NCI-H1436 (cell line): ENCODE data around the gene GTF2H2C.
"Not testable (repeated sequence)": the region's sequence is repeated elsewhere in the genome, so short reads cannot be mapped to it uniquely, and the experiment has no call there.

Experiments used
- DNase-seq: peaks from one replicate; lab custom pipeline; 2025; lab: John Stamatoyannopoulos, UW

The GTF2H2C gene

DNA sequence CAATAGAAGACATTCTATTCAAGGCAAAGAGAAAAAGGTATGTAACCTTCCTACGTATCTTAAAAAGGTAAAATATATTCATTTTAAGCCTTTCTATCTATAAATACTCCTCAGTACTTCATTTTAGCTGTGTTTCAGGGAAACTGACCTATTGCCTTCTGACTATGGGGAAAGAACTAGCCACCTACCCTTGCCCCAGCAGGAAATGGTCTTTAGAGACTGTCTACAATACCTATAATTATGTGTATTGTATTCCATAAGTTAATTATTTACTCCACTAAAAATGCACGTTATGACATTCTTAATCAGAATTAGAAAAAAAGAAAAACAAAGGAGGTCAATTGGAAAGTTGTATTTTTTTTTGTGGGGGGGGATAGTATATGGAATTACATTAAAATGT is 6.2 kb downstream of the GTF2H2C start:
- not testable (repeated sequence) for DNase-seq

DNA sequence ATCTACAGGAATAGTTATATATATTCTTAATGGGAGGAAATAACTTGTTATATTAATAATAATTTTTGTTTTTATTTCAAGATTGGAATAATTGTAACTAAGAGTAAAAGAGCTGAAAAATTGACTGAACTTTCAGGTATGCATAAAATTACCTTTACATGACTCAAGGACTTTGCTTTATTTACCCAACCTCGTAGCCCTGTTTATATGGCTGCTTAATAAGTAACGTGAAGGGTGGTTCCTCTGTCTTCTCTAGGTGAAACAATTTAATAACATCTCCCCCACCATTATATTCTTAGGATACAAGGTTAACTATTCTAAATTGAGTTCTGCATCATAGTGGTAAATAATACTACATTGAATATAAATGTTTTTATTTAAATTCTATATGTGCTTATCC is 8.1 kb downstream of the GTF2H2C start:
- DNase-seq: not testable (repeated sequence)

DNA sequence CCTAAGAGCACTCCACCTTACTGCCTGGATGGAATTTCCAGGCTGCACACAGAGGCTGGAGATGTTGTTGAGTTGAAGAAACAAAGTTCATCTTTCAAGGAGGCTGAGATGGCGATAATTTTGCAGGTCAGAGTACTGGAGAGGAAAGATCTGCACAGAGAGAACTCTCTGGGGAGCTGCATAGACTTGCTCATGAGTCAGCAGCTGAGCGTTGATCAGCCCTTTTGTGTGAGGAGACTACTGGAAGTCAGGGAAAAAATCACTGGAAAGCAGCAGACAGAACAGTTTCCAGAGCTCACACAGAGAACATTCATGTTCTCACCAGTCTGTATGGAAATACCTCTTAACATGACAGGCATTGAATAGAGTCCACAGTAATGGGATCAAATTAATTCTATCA is 23.4 kb downstream of the GTF2H2C start:
- not testable (repeated sequence) for DNase-seq

DNA sequence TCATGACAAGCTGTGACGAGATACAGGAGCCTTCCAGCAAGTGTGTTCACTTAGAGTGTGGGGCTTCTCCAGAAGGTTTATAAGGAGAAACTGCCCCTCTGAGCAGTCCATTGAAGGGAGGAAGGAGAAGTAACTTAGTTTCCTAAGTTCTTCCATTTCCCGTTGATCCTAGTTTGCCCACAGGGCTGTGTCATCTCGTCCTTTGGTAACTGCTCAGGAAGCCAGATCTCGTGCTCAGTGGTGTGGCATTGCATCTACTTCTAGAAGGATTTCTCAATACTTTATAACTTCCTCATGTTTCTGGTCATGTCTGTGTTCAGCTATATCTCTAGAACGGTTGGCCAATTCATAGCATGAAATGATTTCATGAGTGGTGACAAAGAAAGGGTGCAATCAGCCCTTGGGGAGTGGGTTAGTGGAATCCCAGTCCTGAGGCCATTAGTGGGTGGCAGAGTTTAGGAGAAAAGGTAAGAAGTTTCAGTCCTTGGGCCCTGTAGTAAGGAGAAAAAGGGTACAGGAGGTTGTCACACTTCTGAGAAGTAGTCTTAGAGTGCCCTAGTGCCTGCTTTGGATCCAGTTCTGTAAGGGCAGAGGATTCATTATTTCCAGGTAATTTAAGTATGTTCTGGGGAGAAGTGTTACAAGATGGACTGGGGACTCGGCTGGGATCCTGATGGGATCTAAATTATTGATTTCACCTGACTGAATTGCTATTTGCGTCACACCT is 36.3 kb downstream of the GTF2H2C start:
- DNase-seq: not testable (repeated sequence)

DNA sequence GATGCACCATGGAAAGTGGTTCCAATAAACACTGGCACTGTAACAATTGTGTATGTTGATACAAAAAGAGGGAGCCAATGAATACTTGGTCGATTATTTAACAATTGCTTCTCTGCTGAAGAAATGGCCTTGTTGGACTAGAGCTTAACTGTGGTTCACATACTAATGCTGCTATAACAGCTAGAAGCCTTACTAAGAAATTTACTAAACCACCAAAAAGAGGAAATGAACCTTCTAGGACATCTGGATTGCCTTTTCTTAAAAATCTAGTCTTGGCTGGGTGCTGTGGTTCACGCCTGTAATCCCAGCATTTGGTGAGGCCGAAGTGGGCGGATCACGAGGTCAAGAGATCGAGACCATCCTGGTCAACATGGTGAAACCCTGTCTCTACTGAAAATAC is 42.0 kb downstream of the GTF2H2C start:
- not testable (repeated sequence) for DNase-seq

DNA sequence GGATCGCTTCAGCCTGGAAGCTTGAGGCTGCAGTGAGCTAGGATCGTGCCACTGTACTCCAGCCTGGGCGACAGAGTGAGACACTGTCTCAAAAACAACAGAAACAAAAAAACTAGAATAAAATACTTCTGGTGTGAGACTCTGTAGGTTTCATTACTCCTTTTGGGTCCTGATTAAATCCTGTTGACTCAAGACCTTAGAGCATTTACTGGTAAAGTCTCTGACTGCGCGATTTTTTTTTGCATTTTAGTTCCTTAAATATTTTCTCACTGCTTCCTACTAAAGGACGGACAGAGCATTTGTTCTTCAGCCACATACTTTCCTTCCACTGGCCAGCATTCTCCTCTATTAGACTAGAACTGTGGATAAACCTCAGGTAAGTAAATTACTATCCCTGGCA is 46.8 kb downstream of the GTF2H2C start:
- not testable (repeated sequence) for DNase-seq

DNA sequence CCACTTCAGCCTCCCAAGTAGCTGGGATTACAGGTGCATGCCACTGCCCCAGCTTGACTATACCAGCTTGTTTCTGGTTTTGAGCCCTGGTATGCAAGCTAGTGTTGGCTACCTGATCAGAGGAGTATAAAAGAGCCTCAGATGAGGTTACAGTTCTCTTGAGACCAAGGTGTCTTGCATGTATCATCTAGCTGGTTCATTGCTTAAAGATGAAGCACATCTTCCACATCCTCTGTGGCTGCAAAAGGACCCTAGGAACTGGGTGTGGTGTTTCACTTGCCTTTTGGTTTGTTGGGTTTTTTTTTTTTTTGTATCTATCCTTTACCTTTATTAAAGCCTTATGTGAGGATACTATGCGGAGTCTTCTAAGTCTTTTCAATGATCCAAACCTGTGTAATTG is 47.8 kb downstream of the GTF2H2C start:
- DNase-seq: not testable (repeated sequence)

DNA sequence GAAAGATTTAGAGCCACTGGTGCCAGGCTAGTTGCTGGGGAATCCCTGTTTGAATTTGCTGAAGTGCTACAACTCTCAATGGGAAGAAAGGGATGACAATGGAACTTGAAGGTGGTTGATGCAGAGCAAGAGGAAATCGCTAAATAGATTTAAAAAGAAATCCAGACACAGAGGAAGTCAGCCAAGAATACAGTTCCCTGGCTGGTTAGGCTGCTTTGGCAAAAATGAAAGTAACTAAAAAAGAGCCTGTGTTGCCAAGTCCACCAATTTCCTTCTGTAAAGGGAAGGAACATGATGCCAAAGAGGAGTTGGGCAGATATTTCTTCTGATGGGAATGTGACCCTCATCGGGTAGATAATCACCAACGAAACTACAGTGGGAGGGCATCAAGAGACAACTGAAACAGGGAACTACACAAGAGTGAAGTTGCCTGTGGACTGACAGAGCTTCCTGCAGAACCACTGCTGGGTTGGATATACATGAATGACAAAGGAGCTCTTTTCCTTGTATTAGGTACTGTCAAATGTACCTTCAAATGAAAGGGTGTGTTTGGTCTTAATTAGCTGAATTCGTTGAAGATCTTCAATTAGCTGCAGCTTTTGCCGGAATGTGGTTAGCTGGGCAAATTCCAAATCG is 49.0 kb downstream of the GTF2H2C start:
- DNase-seq: not testable (repeated sequence)

DNA sequence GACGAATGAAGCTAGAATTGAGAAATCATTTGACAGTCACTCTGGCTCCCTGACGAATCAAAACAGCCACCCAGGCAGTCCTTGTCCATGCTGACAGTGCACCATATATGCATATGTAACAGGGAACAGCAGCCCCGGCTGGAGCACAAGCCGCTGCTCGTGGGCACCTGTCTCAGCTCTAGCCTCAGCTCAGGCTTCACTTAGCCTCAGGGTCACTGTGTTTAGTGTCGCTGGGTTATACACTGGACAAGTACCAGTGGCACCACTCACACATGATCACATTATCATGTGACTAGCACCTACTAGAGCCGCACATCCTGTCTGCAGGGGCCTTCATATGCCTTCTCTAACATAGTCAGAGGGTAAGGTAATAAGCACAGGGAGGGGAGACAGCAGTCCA is 54.9 kb downstream of the GTF2H2C start:
- DNase-seq: not testable (repeated sequence)

DNA sequence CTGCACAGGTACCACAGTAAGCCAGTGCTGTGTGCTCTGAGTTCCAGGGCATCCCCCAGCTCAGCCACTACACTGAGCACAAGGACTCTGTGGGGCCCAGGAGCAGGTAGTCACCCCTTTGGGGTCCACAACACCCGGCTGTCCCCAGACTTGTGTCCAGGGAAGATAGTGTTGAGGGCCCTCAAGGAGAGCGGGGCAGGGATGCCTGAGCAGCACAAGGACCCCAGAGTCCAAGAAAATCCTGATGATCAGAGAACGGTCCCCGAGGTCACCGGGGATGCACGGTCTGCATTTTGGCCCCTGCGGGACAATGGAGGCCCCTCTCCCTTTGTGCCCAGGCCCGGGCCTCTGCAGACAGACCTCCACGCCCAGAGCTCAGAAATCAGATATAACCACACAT is 71.9 kb downstream of the GTF2H2C start:
- not testable (repeated sequence) for DNase-seq
